ENCODE results near the gene PBOV1. TPM values are rescaled to one million over a fixed set of nuclear protein-coding genes. Genes with fewer than 3 reads are reported as not detected.

The PBOV1 gene
- total and polyA plus RNA-seq, 8 donors: not detected

- no peaks in the 10 kb centered on the region for H3K9me3 ChIP-seq
- H3K27ac ChIP-seq: peak overlapping the region in 2 of 4 donors; percentile 38 to 75
- peaks cover 13 to 66% (median 50%) of the 10 kb centered on the region in 3 donors for H3K4me1 ChIP-seq
- H3K27me3 ChIP-seq: no peaks in the 10 kb centered on the region
- FAIRE-seq (no peak), ATAC-seq (peak in 1 of 4 donors; percentile 49), DNase-seq (no peak)
- intact Hi-C loops (cut with DNase I): no loop called here
- no peak overlapping the region for H3K4me3 ChIP-seq
- TF ChIP-seq, protein P1, sequence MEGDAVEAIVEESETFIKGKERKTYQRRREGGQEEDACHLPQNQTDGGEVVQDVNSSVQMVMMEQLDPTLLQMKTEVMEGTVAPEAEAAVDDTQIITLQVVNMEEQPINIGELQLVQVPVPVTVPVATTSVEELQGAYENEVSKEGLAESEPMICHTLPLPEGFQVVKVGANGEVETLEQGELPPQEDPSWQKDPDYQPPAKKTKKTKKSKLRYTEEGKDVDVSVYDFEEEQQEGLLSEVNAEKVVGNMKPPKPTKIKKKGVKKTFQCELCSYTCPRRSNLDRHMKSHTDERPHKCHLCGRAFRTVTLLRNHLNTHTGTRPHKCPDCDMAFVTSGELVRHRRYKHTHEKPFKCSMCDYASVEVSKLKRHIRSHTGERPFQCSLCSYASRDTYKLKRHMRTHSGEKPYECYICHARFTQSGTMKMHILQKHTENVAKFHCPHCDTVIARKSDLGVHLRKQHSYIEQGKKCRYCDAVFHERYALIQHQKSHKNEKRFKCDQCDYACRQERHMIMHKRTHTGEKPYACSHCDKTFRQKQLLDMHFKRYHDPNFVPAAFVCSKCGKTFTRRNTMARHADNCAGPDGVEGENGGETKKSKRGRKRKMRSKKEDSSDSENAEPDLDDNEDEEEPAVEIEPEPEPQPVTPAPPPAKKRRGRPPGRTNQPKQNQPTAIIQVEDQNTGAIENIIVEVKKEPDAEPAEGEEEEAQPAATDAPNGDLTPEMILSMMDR (IDR thresholded peaks at IDR 0.05): no peak
- WGBS, 2 donors: 72 to 74% methylated on average over 13 of the region's 13 CpGs
- H3K36me3 ChIP-seq: no peaks in the 10 kb centered on the region
Observed at GRCh38 chr6:138240476-138241245, 22.4 kb upstream of the PBOV1 start.

DNA sequence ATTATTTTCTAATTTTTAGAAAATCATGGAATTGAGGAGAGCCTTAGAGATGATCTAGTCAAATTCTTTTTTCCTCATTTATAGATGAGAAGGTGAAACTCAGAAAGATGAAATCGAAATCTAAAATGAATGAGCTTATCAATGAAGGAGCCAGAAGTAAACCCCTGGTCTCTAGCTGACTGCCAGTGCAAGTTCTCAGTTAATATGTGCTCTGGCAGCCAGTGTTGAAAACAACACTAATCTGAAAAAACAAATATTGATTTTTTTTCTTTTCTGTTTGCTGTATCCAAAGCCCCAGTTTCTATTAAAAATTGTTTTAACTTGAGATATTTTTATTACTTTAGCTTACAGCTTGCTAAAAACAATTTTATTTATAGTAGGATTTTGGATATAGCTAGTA lies 21.5 kb upstream of the PBOV1 start:
- peaks cover 20 to 73% (median 50%) of the 10 kb centered on the region in 3 donors for H3K4me1 ChIP-seq
- no peaks in the 10 kb centered on the region for H3K9me3 ChIP-seq
- H3K4me3 ChIP-seq: no peak overlapping the region
- H3K27ac ChIP-seq: peak overlapping the region in 2 of 4 donors; percentile 4 to 38
- ATAC-seq (peak; percentile 68 to 78 (median 68)), DNase-seq (peak in 1 of 6 donors; percentile 39), FAIRE-seq (no peak)
- H3K27me3 ChIP-seq: no peaks in the 10 kb centered on the region
- WGBS, 2 donors: 6 to 9% methylated on average over 1 of the region's 1 CpG
- TF ChIP-seq, protein P1 (IDR thresholded peaks at IDR 0.05): no peak
- H3K36me3 ChIP-seq: no peaks in the 10 kb centered on the region
- intact Hi-C loops (cut with DNase I): loop anchor here in 1 of 3 donors (10.0 kb wide), 1 partner anchor 75 kb away; the partner anchor contains the start of gene ARFGEF3

- WGBS, 2 donors: 43 to 66% methylated on average over 6 of the region's 6 CpGs
- Histone ChIP-seq H3K4me3 (no peak overlapping the region), H3K4me1 (peaks cover 21 to 67% (median 46%) of the 10 kb centered on the region in 3 donors), H3K27me3 (no peaks in the 10 kb centered on the region), H3K36me3 (no peaks in the 10 kb centered on the region), H3K27ac (peak overlapping the region in 1 of 4 donors; percentile 11), H3K9me3 (no peaks in the 10 kb centered on the region)
- DNase-seq: peak in 1 of 6 donors; percentile 24
- no peak for FAIRE-seq
- TF ChIP-seq, protein P1 (IDR thresholded peaks at IDR 0.05): no peak
- peak in 1 of 4 donors; percentile 5 for ATAC-seq
- intact Hi-C loops (cut with DNase I): loop anchor here in 1 of 3 donors (10.0 kb wide), 1 partner anchor 74 kb away; the partner anchor contains the start of gene ARFGEF3
Observed at GRCh38 chr6:138238368-138238767, 20.1 kb upstream of the PBOV1 start.

DNA sequence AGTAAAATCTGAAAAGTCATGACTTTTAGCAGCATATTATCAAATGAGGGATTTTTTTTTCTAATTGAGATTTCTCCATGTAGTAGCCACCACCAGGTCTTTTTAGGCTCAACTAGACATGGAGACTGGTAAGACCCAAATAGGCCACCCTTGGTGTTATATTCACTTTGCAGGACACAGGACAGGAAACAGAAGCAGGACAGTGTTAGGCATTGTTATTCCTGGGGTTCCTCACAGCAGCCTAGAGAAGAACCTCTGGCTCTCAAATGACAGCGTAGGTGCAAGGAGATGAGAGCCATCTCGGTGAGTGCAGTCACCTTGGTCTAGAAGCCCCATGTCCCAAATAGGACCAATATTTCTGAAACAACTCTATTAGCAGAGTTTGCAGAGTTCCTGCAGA lies 19.2 kb upstream of the PBOV1 start:
- no peaks in the 10 kb centered on the region for H3K9me3 ChIP-seq
- WGBS, 2 donors: 87 to 90% methylated on average over 2 of the region's 2 CpGs
- peak overlapping the region in 1 of 4 donors; percentile 11 for H3K27ac ChIP-seq
- H3K4me1 ChIP-seq: peaks cover 21 to 65% (median 42%) of the 10 kb centered on the region in 3 donors
- ATAC-seq: no peak
- H3K4me3 ChIP-seq: no peak overlapping the region
- FAIRE-seq: no peak
- no peaks in the 10 kb centered on the region for H3K27me3 ChIP-seq
- TF ChIP-seq, protein P1 (IDR thresholded peaks at IDR 0.05): no peak
- intact Hi-C loops (cut with DNase I): loop anchor here in 1 of 3 donors (10.0 kb wide), 1 partner anchor 73 kb away; the partner anchor contains the start of gene ARFGEF3
- H3K36me3 ChIP-seq: no peaks in the 10 kb centered on the region
- no peak for DNase-seq
